ENCODE results near the gene GRAP2. TPM values are rescaled to one million over a fixed set of nuclear protein-coding genes. Genes with fewer than 3 reads are reported as not detected.

GRAP2 gene
- total and polyA plus RNA-seq, 2 of the 4 experiments (the other 2 are of a cell fraction), result not detected

- H3K9me3 ChIP-seq (ENCODE audit: control insufficient read depth, insufficient read depth, low read length), result no peaks in the 10 kb centered on the region
- CTCF ChIA-PET, result no interaction called here
- DNase-seq, result no peak
These were observed 56.2 kb downstream of the GRAP2 start for GRCh38 chr22:39956932-39957664.

More at GRCh38 chr22:39956932-39957664, 56.2 kb downstream of the GRAP2 start:
- 94% methylated on average over 2 of the region's 10 CpGs; no CpG with 5 or more reads in 1 of the 2 experiments for WGBS, 2 experiments (ENCODE audit: extremely low coverage in 2 of 2, insufficient read length in 1 of 2)
- TF ChIP-seq FOS (IDR thresholded peaks at IDR 0.05; ENCODE audit: low read depth, low read length), result no peak
- no peak for TF ChIP-seq POLR2A (IDR thresholded peaks at IDR 0.05; ENCODE audit: low read depth, low read length)
- no peak for TF ChIP-seq BHLHE40 (IDR thresholded peaks at IDR 0.05; ENCODE audit: low read depth, low read length)
- no peak for TF ChIP-seq RAD21 (IDR thresholded peaks at IDR 0.05; ENCODE audit: low read length)
- TF ChIP-seq NFE2L2 (IDR thresholded peaks at IDR 0.05; ENCODE audit: low read depth, low read length), result no peak
- TF ChIP-seq ELK1 (IDR thresholded peaks at IDR 0.05; ENCODE audit: borderline replicate concordance, low read depth, low read length), result no peak
- Histone ChIP-seq H2AK9ac (replicated peaks; ENCODE audit: low read depth, low read length, poor library complexity) (no peak overlapping the region), H2AK5ac (ENCODE audit: low read depth, low read length) (no peak overlapping the region), H3K56ac (ENCODE audit: extremely low read depth, insufficient read depth, low read length) (no peak overlapping the region), H3K4me2 (ENCODE audit: low read depth, low read length) (no peak overlapping the region), H3K9me1 (ENCODE audit: insufficient read depth, low read length) (0 out of 2 replicates have a peak, but pooled peaks cover 2% of the 10 kb centered on the region), H4K20me1 (ENCODE audit: insufficient read depth, low read length) (no peaks in the 10 kb centered on the region; the same call in 1 of the 2 replicates), H2AFZ (replicated peaks; ENCODE audit: low read length, poor library complexity) (no peak overlapping the region), H3K23ac (ENCODE audit: low read depth, low read length) (no peak overlapping the region), H3K27ac (ENCODE audit: insufficient read depth, low read length) (no peak overlapping the region), H2BK15ac (ENCODE audit: low read depth, low read length) (no peak overlapping the region), H4K5ac (ENCODE audit: low read depth, low read length) (no peak overlapping the region), H3K18ac (ENCODE audit: low read depth, low read length) (no peak overlapping the region), H4K8ac (ENCODE audit: low read depth in 2 of 2, low read length in 2 of 2) (no peak overlapping the region), H2BK120ac (ENCODE audit: low read depth, low read length) (no peak overlapping the region), H3K4ac (ENCODE audit: low read depth, low read length) (no peak overlapping the region), H3K9ac (ENCODE audit: low read depth, low read length) (no peak overlapping the region), H3K4me1 (ENCODE audit: control insufficient read depth, insufficient read depth, low read length) (peaks cover 10% of the 10 kb centered on the region), H3K14ac (replicated peaks; ENCODE audit: low read depth, low read length) (no peak overlapping the region), H3K27me3 (ENCODE audit: control insufficient read depth, insufficient read depth, low read length) (peaks cover 5% of the 10 kb centered on the region), H3K4me3 (ENCODE audit: insufficient read depth, low read depth, low read length) (no peak overlapping the region), H3K36me3 (ENCODE audit: control insufficient read depth, insufficient read depth, low read length) (no peaks in the 10 kb centered on the region), H2BK5ac (ENCODE audit: low read depth, low read length, poor library complexity, severe bottlenecking) (no peak overlapping the region), H2BK20ac (ENCODE audit: low read depth, low read length) (no peak overlapping the region), H3K79me1 (ENCODE audit: low read depth in 1 of 2, low read length in 2 of 2) (no peaks in the 10 kb centered on the region), H4K91ac (ENCODE audit: insufficient read depth, low read depth, low read length) (no peak overlapping the region)
- intact Hi-C loops (cut with micrococcal nuclease), result no loop called here
- dilution Hi-C loops (cut with HindIII; ENCODE audit: low sequenced_read_pairs, unreplicated experiment), result no loop called here
- POLR2A ChIA-PET (ENCODE audit: unreplicated experiment), result no interaction called here
- no TSS peak for BruUV-seq (replicated peaks)
- in situ Hi-C loops (cut with MboI; ENCODE audit: low sequenced_read_pairs), result no loop called here
- ATAC-seq (ENCODE audit: low read depth), result no peak
